Activated T-helper 1 cell treated with anti-CD3 and anti-CD28 coated beads, Interleukin-12 subunit alpha, Interleukin-12 subunit beta, Interleukin-2, Interleukin-4 antibody, amounts not matched to agents 30 ng/mL and 10 ng/mL and 1 ng/mL, durations not matched to agents 14 hours and 24 hours and 36 hours (primary cell): ENCODE measurements around the gene KCNT1. TPM values are rescaled to one million over a fixed set of nuclear protein-coding genes. Genes with fewer than 3 reads are reported as not detected.

Experiments
- DNase-seq: peaks from one replicate; pipeline ENCODE4 v3.0.0; 2021; ENCODE audit warnings: low spot score
- H3K27ac Mint-ChIP-seq: one replicate; pipeline ENCODE4 v1.8.0; 2021; ENCODE audit warnings: mild to moderate bottlenecking, mixed read lengths
- H3K27me3 Mint-ChIP-seq: one replicate; pipeline ENCODE4 v1.8.0; 2022; ENCODE audit warnings: mild to moderate bottlenecking, moderate library complexity, mixed read lengths; ENCODE audit not compliant: insufficient read depth
- H3K36me3 Mint-ChIP-seq: one replicate; pipeline ENCODE4 v1.8.0; 2021; ENCODE audit warnings: low read depth, mixed read lengths
- H3K4me1 Mint-ChIP-seq: one replicate; pipeline ENCODE4 v1.8.0; 2021; ENCODE audit warnings: low read depth, mixed read lengths
- H3K4me3 Mint-ChIP-seq: one replicate; pipeline ENCODE4 v1.8.0; 2021; ENCODE audit warnings: mild to moderate bottlenecking, moderate library complexity, mixed read lengths
- H3K9me3 Mint-ChIP-seq: one replicate; pipeline ENCODE4 v1.8.0; 2021; ENCODE audit warnings: mixed read lengths
- intact Hi-C: fragments of 100-400 bp; cut with micrococcal nuclease; formaldehyde crosslinking; loops from one replicate; pipeline ENCODE4 v1.15.1; 2024
- total RNA-seq: library from RNA; stranded (reverse); gene quantifications from 2 replicates; pipeline ENCODE4 v1.2.3, GENCODE V29; 2022

KCNT1 gene
- total RNA-seq, 1 donor from 2014 or later: not detected

DNA sequence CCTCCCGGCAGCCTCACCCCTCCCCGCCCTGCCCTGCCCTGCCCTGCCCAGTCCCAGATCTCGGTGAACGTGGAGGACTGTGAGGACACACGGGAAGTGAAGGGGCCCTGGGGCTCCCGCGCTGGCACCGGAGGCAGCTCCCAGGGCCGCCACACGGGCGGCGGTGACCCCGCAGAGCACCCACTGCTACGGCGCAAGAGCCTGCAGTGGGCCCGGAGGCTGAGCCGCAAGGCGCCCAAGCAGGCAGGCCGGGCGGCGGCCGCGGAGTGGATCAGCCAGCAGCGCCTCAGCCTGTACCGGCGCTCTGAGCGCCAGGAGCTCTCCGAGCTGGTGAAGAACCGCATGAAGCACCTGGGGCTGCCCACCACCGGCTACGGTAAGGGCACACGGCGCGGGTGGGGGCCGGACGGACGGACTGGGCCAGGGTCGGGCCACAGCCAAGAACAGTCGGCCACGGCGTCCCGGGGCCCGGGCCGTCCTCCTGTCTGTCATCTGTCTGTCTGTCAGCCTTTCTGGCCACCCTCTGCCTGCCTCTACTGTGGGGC is 84.2 kb downstream of the KCNT1 start:
- H3K27ac Mint-ChIP-seq: no peak overlapping the region
- H3K27me3 Mint-ChIP-seq: no peaks in the 10 kb centered on the region
- intact Hi-C loops: no loop called here
- no peaks in the 10 kb centered on the region for H3K36me3 Mint-ChIP-seq
- H3K4me3 Mint-ChIP-seq: no peak overlapping the region
- H3K9me3 Mint-ChIP-seq: no peaks in the 10 kb centered on the region
- no peaks in the 10 kb centered on the region for H3K4me1 Mint-ChIP-seq
- no peak for DNase-seq

DNA sequence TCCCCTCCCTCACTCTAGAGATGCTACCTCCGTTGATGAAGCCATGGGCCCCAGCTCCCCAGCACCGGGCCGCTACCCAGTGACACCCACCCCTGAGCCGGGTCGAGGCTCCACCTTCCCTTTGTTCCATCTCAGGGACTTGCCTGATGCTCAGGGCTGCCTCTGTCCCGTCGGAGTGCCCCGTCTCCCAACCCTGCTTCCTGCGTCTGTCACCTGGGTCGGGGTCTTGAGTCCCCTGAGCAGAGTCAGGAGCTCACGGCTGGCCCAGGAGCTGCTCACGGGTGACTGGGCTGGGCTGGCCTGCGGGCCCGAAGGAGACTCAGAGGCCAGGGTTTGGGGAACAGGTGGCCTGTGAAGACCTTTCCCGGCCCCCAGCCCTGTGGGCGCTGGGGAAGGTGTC is 85.3 kb downstream of the KCNT1 start:
- Mint-ChIP-seq H3K4me3 (no peak overlapping the region), H3K4me1 (no peaks in the 10 kb centered on the region), H3K9me3 (no peaks in the 10 kb centered on the region), H3K36me3 (no peaks in the 10 kb centered on the region), H3K27me3 (no peaks in the 10 kb centered on the region), H3K27ac (no peak overlapping the region)
- intact Hi-C loops: no loop called here
- DNase-seq: no peak

DNA sequence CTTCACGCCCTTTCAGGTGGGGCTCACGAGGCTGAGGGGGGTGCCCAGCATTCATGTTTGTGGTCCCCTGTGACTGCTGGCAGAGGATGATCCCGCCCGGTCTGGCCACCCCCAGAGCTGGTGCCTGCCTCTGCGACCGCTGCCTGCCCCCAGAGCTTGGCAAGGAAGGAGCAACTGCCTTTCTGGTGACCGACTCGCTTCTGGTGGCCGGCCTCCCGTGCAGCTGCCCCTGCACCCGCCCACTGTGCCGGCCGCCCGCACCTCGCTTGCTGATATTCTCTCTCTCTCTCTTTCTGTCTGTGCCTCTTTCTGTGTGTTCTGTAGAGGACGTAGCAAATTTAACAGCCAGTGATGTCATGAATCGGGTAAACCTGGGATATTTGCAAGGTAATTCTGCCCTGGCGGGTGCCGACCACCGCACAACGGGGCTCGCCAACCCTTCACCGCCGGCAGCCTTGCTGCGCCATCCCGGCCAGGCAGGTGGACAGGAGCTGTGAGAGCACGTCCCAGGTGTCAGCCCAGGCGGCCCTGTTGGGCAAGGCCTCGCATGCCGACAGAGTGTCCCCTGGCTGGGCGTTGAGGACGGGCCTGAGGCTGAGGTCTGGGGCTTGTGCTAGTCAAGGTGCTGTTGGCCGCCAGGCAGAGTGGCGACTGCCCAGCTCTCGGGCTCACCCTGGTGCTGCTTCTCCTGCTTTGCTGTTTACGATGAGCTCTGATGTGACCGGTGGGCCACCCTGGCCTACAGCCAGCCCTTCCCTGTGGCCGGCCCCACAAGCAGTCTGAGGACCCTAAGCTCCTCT is 86.0 kb downstream of the KCNT1 start:
- Mint-ChIP-seq H3K27me3 (no peaks in the 10 kb centered on the region), H3K4me1 (no peaks in the 10 kb centered on the region), H3K4me3 (no peak overlapping the region), H3K36me3 (no peaks in the 10 kb centered on the region), H3K9me3 (no peaks in the 10 kb centered on the region), H3K27ac (no peak overlapping the region)
- no peak for DNase-seq
- intact Hi-C loops: no loop called here

DNA sequence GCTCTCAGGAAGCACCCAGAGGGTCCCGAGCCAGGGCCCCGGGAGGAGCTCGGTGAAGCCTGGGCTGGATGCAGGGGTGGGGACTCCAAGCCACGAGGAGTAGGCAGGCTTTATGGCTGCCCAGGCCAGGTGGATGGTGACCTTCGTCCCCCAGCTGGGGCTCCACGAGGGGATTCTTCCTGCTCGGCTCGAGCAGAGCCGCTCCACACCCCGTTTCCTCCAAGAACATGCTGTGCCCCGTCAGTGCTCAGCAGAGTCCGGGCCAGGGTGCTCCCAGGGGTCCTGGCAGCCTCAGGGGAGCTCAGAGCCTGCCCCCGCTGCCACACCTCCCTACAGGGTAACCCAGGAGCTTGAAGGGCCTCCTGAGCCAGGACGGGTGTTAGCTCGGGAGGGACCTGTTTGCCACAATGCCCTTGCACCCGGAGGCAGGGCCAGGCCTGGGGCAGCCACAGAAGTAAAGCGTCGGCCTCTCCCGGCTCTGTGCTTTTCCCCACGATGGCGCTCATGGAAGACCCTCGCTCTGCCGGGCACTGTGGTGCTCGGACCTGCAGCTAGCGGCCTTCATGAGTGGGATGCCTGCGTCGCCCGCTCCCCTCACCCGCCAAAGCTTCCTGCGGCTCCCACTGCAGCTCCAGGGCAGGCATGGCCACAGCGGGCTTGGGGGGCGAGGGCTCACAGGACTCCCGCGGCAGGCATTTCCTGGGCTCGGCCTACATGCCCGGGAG is 86.8 kb downstream of the KCNT1 start:
- H3K36me3 Mint-ChIP-seq: no peaks in the 10 kb centered on the region
- H3K4me3 Mint-ChIP-seq: no peak overlapping the region
- intact Hi-C loops: no loop called here
- DNase-seq: no peak
- no peaks in the 10 kb centered on the region for H3K4me1 Mint-ChIP-seq
- no peaks in the 10 kb centered on the region for H3K27me3 Mint-ChIP-seq
- H3K27ac Mint-ChIP-seq: no peak overlapping the region
- no peaks in the 10 kb centered on the region for H3K9me3 Mint-ChIP-seq

DNA sequence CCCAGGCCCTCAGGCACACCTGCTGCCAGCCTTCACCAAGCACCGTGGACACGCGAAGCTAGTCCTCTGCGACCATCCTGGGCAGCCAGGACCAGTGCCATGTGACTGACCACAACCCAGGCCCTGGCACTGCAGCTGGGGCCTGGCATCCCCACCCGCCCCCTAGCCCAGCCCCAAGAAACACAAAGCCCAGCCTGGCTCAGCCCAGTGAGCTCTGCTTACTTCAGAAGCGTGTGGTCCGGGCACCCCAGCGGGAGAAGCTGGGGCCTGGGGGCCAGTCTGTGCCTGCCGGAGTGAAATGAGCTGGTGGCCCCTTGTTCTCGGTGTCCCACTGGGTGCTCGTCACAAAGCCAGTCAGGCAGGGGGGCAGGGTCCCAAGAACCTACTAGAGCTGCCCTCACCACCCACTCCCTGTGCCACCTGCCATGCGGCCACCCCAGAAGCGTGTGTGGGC is 87.9 kb downstream of the KCNT1 start:
- H3K9me3 Mint-ChIP-seq: no peaks in the 10 kb centered on the region
- no peaks in the 10 kb centered on the region for H3K36me3 Mint-ChIP-seq
- H3K4me3 Mint-ChIP-seq: no peak overlapping the region
- no peak for DNase-seq
- no peaks in the 10 kb centered on the region for H3K4me1 Mint-ChIP-seq
- no peaks in the 10 kb centered on the region for H3K27me3 Mint-ChIP-seq
- no peak overlapping the region for H3K27ac Mint-ChIP-seq
- intact Hi-C loops: no loop called here

DNA sequence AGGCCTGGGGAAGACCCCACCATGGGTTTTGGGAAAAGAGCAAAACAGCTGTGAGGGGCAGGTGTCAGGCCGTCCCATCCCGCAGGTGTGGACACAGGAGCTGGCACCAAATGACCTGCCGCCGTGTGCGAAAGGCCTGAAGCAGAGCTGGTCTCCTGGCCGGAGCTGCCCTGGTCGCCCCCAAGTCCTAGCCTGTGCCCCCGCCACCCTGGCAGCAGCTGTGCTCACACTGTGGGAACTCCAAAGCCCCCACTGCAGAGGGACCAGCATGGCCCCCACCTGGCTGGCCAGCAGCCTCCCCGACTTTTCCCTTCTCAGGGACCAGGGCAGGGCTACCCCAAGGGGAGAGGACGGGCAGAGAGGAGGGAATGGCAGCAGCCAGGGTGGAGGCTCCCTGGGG is 88.4 kb downstream of the KCNT1 start:
- H3K27ac Mint-ChIP-seq: no peak overlapping the region
- DNase-seq: no peak
- H3K4me3 Mint-ChIP-seq: no peak overlapping the region
- no peaks in the 10 kb centered on the region for H3K4me1 Mint-ChIP-seq
- intact Hi-C loops: no loop called here
- no peaks in the 10 kb centered on the region for H3K27me3 Mint-ChIP-seq
- no peaks in the 10 kb centered on the region for H3K36me3 Mint-ChIP-seq
- H3K9me3 Mint-ChIP-seq: no peaks in the 10 kb centered on the region

DNA sequence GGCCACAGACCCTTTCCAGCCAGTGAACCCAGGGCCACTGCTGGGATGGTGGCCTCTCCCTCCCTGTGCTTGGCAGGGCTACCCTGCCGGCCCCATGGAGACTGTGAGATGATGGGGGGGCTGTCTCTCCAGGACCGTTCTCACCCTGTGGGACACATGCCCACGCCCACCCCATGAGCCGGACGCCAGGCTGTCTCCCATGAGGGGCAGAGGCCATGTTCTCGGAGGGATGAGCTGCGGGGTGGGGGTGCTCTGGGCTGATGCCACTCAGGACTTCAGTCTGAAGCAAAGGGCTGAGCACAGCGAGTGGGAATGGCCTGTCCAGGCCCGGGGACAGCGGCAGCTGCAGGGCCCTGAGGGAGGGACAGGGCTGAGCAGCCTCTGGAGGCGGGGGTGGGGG is 88.9 kb downstream of the KCNT1 start:
- no peaks in the 10 kb centered on the region for H3K9me3 Mint-ChIP-seq
- H3K27me3 Mint-ChIP-seq: no peaks in the 10 kb centered on the region
- intact Hi-C loops: no loop called here
- no peaks in the 10 kb centered on the region for H3K36me3 Mint-ChIP-seq
- no peaks in the 10 kb centered on the region for H3K4me1 Mint-ChIP-seq
- no peak for DNase-seq
- H3K27ac Mint-ChIP-seq: no peak overlapping the region
- no peak overlapping the region for H3K4me3 Mint-ChIP-seq

DNA sequence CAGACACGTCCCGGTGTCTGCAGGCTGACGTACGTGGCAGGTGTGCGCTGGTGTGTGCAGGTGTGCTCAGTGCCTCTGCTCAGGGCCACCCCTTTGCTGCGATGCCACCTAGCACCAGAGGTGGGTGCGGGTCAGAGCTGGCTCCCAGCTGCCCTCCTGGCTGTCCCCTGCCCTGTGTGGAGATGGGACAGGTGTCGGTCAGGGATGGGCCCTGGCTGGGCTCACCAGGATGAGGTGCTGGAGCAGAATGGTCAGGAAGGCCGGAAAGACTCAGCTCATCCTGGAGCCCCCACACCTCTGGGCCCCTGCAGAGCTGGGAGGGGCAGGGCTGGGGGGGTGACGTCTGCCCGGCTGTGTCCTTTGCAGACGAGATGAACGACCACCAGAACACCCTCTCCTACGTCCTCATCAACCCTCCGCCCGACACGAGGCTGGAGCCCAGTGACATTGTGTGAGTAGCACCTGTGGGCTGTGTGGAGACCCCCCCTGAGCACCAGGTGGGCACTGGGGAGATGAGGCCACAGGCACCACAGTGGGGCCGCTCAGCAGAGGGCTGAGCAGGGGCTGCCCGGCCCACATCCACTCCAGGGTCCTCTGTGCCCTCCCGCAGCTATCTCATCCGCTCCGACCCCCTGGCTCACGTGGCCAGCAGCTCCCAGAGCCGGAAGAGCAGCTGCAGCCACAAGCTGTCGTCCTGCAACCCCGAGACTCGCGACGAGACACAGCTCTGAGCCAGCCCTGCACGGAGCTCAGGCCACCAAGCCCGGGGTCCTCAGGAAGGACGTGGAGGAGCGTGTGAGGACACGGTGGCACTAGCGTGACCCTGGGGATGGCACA is 89.7 kb downstream of the KCNT1 start:
- Mint-ChIP-seq H3K36me3 (no peaks in the 10 kb centered on the region), H3K27ac (no peak overlapping the region), H3K27me3 (no peaks in the 10 kb centered on the region), H3K4me3 (no peak overlapping the region), H3K4me1 (no peaks in the 10 kb centered on the region), H3K9me3 (no peaks in the 10 kb centered on the region)
- intact Hi-C loops: no loop called here
- DNase-seq: no peak

DNA sequence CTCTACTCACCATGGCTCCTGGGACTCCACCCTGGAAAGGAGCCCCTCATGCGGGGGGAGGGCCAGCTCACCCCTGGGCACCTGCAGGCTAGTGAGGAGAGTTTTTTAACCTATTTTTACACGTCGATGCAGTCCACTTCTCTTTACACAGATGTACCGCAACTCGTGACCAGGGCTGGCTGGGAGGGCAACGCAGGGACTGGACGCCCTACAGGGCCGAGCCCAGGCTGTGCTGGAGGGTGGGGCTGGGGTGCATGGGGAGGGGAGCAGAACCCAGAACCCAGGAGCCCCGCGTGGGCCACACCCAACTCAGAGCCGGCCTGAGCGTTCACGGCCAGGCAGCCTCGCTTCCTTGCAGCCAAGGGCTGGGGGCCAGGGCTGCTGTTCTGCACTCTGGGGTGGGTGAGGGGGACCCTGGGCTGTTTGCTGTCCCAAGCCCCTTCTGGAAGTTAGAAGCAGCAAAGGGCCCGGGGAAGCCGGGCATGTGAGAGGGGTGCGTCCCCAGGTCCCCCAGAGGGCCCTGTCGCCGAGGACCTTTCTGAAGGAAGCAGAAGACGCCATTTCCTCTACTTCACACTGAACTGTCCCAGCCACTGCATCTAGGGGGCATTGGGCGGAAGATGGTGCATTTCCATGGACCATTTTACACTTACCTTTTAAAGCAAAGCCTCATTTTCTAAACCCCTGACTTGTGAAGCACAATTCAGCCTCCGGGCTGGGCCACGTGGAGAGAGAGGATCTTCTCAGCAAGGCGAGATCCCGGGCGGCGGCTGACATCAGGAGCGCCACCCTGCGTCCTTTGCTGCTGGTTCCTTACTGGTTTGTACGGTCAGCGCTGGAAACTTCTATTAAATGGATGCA is 90.5 kb downstream of the KCNT1 start:
- intact Hi-C loops: no loop called here

DNA sequence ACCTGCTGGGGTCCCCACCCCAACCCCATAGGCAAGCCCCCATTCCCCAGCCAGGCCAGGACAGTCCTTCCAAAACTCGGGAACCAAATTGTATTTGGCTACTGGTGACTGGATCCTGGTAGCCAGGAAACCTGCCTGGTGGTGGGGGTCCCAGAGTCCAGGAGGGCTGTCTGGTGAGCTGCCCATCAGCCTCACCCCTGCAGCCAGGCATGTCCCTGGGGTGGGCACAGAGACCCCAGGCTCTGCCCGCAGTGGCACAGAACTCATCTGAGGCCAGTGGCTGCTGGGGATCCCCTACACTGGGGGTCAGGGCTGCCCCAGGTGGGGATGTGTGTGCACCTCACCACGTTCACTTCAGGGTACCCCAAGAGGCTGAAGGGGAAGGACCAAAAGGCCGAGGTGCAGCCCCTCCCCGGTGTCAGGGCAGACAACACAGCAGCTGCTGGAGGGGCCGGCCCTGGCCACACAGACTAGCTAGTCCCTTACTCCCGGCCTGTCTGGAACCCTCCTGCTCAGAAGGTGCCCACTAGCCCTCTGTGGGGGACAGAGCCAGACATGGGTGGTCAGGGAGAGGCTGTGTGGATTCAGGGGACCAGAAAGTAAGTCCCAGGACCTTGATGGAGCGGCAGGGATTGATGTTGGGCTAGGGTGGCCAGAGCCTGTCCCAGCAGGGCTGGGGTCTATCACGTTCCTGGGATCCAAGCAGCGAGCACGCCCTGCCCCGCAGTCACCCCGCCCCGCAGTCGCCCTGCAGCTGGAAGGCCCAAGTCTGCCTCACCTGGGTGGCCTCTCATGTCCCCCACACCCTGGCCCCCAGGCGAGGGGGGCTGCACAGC is 91.5 kb downstream of the KCNT1 start:
- no peak for DNase-seq
- Mint-ChIP-seq H3K9me3 (no peaks in the 10 kb centered on the region), H3K36me3 (no peaks in the 10 kb centered on the region), H3K4me1 (no peaks in the 10 kb centered on the region), H3K4me3 (no peak overlapping the region), H3K27ac (no peak overlapping the region), H3K27me3 (no peaks in the 10 kb centered on the region)
- intact Hi-C loops: no loop called here

More for the DNA sequence above, 90.5 kb downstream of the KCNT1 start:
- Mint-ChIP-seq H3K4me3 (no peak overlapping the region), H3K27me3 (no peaks in the 10 kb centered on the region), H3K27ac (no peak overlapping the region), H3K4me1 (no peaks in the 10 kb centered on the region), H3K9me3 (no peaks in the 10 kb centered on the region), H3K36me3 (no peaks in the 10 kb centered on the region)
- no peak for DNase-seq

DNA sequence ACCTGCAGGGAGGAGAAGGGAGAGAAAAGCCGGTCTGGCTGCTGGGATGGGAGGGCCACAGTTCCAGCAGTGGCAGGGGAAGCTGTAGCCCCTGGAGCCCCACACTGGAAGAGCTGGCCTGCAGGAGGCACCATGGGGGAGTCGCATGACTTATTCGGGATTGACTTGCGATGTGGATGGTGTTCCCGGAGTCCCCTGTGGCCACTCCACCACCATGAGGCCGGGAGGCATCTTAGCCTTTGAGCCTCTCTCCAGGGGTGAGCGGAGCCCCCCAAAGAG is 92.0 kb downstream of the KCNT1 start:
- Mint-ChIP-seq H3K9me3 (no peaks in the 10 kb centered on the region), H3K4me1 (no peaks in the 10 kb centered on the region), H3K4me3 (no peak overlapping the region), H3K27ac (no peak overlapping the region), H3K27me3 (no peaks in the 10 kb centered on the region), H3K36me3 (no peaks in the 10 kb centered on the region)
- no peak for DNase-seq
- intact Hi-C loops: no loop called here
